H7 (cell line): ENCODE data around the gene IL7R. TPM values are rescaled to one million over a fixed set of nuclear protein-coding genes. Genes with fewer than 3 reads are reported as not detected.
"Not testable (repeated sequence)": the region's sequence is repeated elsewhere in the genome, so short reads cannot be mapped to it uniquely, and the experiment has no call there.

Experiments used
- DNase-seq: peaks from one replicate; pipeline ENCODE4 v3.0.0; 2012
- H3K27me3 ChIP-seq: 2 replicates; pipeline ENCODE4 v1.6.0; 2011; ENCODE audit warnings: mild to moderate bottlenecking, low read length; ENCODE audit not compliant: control insufficient read depth, insufficient read depth
- H3K36me3 ChIP-seq: replicated peaks from 2 replicates; pipeline ENCODE4 v1.5.1; 2011; ENCODE audit warnings: low read length; ENCODE audit not compliant: control insufficient read depth, insufficient read depth
- H3K4me3 ChIP-seq: 2 replicates; pipeline ENCODE4 v1.5.1; 2011; ENCODE audit warnings: low read depth, mild to moderate bottlenecking, control low read depth, low read length, moderate library complexity; ENCODE audit not compliant: insufficient read depth
- total RNA-seq: library from RNA; depleted of rRNA; stranded (reverse); fragments of >200 nt; shearing (Covaris generic); gene quantifications from 2 replicates; pipeline ENCODE4 v1.2.3, GENCODE V29; 2014

The IL7R gene
- total RNA-seq, 1 experiment from 2014 or later: not detected

DNA sequence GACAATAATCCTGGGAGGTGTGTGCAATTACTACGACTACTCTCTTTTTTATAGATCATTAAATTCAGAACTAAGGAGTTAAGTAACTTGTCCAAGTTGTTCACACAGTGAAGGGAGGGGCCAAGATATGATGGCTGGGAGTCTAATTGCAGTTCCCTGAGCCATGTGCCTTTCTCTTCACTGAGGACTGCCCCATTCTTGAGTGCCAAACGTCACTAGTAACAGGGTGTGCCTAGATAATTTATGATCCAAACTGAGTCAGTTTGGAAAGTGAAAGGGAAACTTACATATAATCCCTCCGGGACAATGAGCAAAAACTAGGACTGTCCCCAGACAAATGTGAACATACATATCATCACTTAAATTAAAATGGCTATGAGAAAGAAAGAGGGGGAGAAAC lies 20.2 kb downstream of the IL7R start:
- DNase-seq: no peak
- H3K27me3 ChIP-seq: no peaks in the 10 kb centered on the region
- no peaks in the 10 kb centered on the region for H3K36me3 ChIP-seq
- no peak overlapping the region for H3K4me3 ChIP-seq

- Histone ChIP-seq H3K27me3 (no peaks in the 10 kb centered on the region), H3K4me3 (no peak overlapping the region), H3K36me3 (no peaks in the 10 kb centered on the region)
- no peak for DNase-seq
These were observed 21.0 kb downstream of the IL7R start for GRCh38 chr5:35877655-35878054.

GRCh38 chr5:35878079-35878478 lies 21.4 kb downstream of the IL7R start:
- H3K27me3 ChIP-seq: no peaks in the 10 kb centered on the region
- no peak overlapping the region for H3K4me3 ChIP-seq
- H3K36me3 ChIP-seq: no peaks in the 10 kb centered on the region
- DNase-seq: no peak

GRCh38 chr5:35879096-35879495 lies 22.4 kb downstream of the IL7R start:
- no peaks in the 10 kb centered on the region for H3K36me3 ChIP-seq
- no peaks in the 10 kb centered on the region for H3K27me3 ChIP-seq
- DNase-seq: no peak
- H3K4me3 ChIP-seq: no peak overlapping the region

DNA sequence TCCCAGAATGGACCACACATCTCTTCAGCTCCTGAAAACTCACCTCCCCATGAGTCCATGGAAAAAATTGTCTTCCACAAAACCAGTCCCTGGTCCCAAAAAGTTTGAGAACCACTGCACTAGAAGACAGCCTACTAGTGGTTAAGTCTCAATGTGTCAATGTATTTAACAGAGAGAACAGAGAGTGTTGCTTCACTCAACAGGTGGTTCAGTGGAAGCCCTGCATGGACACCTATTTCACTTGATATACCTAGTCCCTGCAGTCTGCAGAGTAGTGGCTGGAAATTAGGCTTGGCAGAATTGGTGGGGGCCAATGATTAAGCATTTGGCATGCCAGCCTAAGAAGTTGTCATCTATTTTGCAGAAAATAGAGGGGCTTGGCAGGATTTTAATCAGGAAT lies 23.0 kb downstream of the IL7R start:
- H3K4me3 ChIP-seq: no peak overlapping the region
- DNase-seq: no peak

GRCh38 chr5:35880156-35880555 lies 23.5 kb downstream of the IL7R start:
- no peaks in the 10 kb centered on the region for H3K27me3 ChIP-seq
- H3K36me3 ChIP-seq: no peaks in the 10 kb centered on the region
- no peak for DNase-seq
- no peak overlapping the region for H3K4me3 ChIP-seq

More for the DNA sequence above, 23.0 kb downstream of the IL7R start:
- H3K27me3 ChIP-seq: no peaks in the 10 kb centered on the region
- no peaks in the 10 kb centered on the region for H3K36me3 ChIP-seq

GRCh38 chr5:35881758-35882157 lies 25.1 kb downstream of the IL7R start:
- Histone ChIP-seq H3K4me3 (no peak overlapping the region), H3K27me3 (no peaks in the 10 kb centered on the region), H3K36me3 (no peaks in the 10 kb centered on the region)
- DNase-seq: no peak

GRCh38 chr5:35884191-35884769 lies 27.6 kb downstream of the IL7R start:
- no peak for DNase-seq
- Histone ChIP-seq H3K36me3 (no peaks in the 10 kb centered on the region), H3K4me3 (no peak overlapping the region), H3K27me3 (no peaks in the 10 kb centered on the region)

- no peak for DNase-seq
- H3K36me3 ChIP-seq: no peaks in the 10 kb centered on the region
- H3K4me3 ChIP-seq: no peak overlapping the region
- no peaks in the 10 kb centered on the region for H3K27me3 ChIP-seq
These were observed 28.1 kb downstream of the IL7R start for GRCh38 chr5:35884773-35885172.

GRCh38 chr5:35886381-35886780 lies 29.7 kb downstream of the IL7R start:
- Histone ChIP-seq H3K36me3 (no peaks in the 10 kb centered on the region), H3K4me3 (no peak overlapping the region), H3K27me3 (no peaks in the 10 kb centered on the region)
- no peak for DNase-seq

DNA sequence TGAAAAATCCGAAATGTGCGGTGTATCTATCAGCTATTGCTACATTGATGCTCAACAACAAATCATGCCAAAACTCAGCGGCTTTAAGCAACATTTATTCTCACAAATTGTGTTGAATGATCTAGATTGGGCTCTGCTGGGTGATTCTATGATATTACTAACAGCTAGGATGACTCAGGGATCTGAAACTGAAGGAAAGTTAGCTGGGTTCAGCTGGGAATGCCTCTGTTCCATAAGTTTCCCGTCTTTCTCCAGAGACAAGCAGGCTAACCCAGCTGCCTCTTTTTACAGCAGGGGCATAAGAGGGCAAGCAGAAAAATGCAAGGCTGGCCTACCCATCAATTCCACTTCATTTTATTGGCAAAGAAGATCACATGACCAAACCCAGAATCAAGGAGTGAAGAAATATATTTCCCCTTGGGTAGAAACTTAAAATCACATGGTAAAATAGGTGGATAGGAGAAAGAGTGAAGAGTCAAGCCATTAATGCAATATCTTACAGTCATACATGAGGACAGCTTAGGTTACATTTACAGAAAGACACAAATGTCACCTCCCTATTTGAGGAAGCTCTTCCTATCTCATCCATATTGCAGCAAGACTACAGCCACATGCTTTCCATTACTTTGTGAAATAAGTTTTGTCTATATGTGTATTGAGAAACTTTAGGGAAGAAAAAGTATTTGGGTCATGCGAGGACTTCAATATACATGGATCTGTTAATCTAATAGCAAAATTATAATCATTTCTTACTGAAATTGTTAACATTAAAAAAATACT lies 30.8 kb downstream of the IL7R start:
- Histone ChIP-seq H3K4me3 (no peak overlapping the region), H3K27me3 (no peaks in the 10 kb centered on the region), H3K36me3 (no peaks in the 10 kb centered on the region)
- DNase-seq: no peak

GRCh38 chr5:35890021-35891020 lies 33.6 kb downstream of the IL7R start:
- DNase-seq: no peak

DNA sequence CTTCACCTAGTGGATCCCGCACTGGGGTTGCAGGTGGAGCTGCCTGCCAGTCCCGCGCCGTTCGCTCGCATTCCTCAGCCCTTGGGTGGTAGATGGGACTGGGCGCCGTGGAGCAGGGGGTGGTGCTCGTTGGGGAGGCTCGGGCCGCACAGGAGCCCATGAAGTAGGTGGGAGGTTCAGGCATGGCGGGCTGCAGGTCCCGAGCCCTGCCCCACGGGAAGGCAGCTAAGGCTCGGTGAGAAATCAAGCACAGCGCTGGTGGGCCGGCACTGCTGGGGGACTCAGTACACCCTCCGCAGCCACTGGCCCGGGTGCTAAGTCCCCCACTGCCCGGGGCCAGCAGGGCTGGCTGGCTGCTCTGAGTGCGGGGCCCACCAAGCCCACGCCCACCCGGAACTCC lies 36.1 kb downstream of the IL7R start:
- H3K36me3 ChIP-seq, H3K27me3 ChIP-seq, DNase-seq, H3K4me3 ChIP-seq: not testable (repeated sequence)

More at GRCh38 chr5:35890021-35891020, 33.6 kb downstream of the IL7R start:
- Histone ChIP-seq H3K36me3 (no peaks in the 10 kb centered on the region), H3K4me3 (no peak overlapping the region), H3K27me3 (no peaks in the 10 kb centered on the region)

DNA sequence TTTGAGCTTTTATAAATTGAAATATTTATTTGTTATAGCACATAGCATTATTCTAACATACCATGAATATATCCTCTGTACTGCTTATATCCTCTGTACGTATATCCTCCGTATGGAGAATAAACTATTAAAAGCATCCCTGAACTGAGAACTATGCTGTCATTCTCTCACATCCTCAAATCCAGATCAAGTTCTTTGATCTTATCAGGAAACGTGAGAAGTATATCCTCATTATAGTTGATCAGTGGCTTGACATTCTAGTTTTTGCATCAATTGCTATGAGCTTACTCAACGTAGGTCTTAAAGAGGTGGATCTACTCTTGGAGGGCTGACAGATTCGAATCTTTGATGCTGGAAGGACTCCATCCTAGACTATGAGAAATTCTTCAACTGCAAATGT lies 37.4 kb downstream of the IL7R start:
- no peak for DNase-seq
- H3K36me3 ChIP-seq: no peaks in the 10 kb centered on the region

More for the DNA sequence above, 37.4 kb downstream of the IL7R start:
- no peak overlapping the region for H3K4me3 ChIP-seq
- H3K27me3 ChIP-seq: no peaks in the 10 kb centered on the region
